NCI-H1048 (cell line): ENCODE measurements around the gene DXO.
"Not testable (repeated sequence)": the region's sequence is repeated elsewhere in the genome, so short reads cannot be mapped to it uniquely, and the experiment has no call there.

Source experiments
- DNase-seq: peaks from one replicate; lab custom pipeline; 2025; lab: John Stamatoyannopoulos, UW

Gene DXO

GRCh38 chr6:31980195-31980876, 8.4 kb upstream of the DXO start:
- DNase-seq = not testable (repeated sequence)

DNA sequence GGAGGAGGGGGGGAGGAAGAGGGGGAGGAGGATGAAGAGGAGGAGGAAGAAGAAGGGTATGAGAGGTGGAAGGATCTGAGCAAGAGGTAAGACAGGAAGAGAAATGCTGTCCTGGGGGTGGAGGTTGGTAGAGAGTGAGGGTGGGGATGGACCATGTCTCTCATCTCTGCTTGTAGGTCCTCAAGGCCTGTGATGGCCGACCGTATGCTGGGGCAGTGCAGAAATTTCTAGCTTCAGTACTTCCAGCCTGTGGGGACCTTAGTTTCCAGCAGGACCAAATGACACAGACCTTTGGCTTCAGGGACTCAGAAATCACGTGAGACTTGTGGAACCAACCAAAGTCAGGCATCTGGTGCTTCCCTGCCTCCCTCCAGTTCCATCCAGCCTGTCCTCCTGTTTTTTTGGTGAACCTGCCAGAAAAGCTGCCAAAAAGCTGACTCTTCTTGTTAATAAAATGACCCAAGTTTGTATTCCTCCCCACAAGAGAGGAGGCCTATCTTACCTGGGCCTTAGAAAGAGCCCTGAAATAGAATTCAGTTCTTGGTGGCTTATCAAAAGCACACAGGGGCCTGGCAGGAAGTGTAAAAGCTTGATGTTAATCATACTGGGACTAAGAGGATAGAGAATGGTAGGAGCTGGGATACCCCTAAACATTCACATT, 7.4 kb upstream of the DXO start:
- no peak for DNase-seq

- no peak for DNase-seq
Observed at GRCh38 chr6:31978831-31979230, 6.9 kb upstream of the DXO start.

- no peak for DNase-seq
Observed at GRCh38 chr6:31977816-31978431, 6.0 kb upstream of the DXO start.

GRCh38 chr6:31976065-31976464, 4.1 kb upstream of the DXO start:
- DNase-seq = not testable (repeated sequence)

GRCh38 chr6:31972709-31973350, 892 bp upstream of the DXO start:
- no peak for DNase-seq

DNA sequence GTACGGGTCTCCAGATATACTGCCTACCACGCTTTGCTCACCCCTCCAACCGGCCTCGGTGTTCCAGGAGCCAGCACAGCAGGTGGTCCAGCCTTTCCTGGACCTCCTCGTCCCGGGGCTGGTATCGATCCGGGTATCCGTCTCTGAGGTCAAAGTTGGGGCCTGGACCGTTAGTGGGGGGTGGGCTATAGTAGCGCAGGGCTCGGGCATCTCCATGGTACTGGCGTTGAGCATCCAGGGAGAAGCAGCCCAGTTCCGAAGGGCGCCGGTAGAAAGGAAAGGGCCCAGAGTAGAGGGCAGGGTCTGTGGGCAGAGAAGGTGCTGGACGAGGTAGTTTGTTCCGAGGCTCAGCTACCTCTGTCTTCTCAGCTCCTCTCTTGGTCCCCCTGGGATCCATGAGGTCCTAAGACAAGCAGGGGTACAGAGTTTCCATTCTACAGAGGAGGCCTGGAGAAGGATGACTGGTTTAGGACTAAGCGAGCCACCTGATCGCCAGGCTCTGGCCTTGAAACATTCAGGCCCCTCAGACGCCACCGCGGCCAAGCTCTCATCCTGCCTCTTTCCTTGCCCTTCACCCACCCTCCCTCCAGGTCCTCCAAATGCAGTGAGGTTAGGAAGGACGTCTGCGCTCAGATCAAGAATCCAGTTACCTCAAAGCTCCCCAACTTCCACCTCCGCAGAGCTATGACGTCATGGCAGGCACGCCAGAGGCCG, 502 bp downstream of the DXO start:
- DNase-seq = no peak

GRCh38 chr6:31970604-31971271, 1.2 kb downstream of the DXO start:
- DNase-seq = no peak

DNA sequence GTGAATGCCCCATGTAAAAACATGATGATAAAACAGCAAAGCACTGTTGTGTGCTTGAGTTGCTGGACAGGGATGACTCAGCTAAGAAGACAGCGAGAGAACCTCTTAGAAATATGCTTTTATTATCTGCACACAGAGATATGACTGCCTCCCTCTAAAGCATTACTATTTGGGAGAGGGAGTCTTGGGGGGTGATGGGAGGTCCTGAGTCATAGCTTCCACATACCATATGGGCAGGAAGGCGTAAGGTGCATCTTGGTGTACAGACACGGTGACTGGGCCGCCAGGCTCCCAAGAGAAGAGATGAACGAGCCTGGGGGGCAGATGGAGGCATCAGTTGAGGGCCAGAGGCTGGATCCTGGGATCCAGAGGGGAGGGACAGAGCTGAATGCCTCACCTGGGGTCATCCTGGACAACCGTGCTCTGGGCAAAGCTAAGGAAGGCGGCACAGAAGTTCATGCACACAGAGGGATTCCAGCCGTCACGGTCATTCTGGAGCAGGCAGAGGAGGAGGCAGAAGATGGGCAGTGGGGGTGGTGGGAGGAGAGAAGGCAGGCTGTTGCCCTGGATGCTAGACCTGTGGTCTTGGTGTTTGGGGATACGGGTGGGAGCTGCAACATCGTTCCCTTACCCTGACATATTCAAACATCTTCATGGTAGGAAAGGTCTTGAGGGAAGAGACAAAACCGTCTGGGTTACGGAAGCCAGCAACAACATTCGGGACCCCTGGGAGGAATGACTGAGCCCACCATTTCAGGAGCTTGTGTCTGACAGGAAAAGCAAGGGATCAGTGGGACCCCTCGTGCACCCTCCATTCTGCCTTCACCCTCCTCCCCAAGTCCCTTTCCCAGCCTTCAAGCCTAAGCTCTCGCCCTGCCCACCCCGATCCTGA, 2.0 kb downstream of the DXO start:
- DNase-seq = no peak

GRCh38 chr6:31968791-31969711, 2.9 kb downstream of the DXO start:
- no peak for DNase-seq

DNA sequence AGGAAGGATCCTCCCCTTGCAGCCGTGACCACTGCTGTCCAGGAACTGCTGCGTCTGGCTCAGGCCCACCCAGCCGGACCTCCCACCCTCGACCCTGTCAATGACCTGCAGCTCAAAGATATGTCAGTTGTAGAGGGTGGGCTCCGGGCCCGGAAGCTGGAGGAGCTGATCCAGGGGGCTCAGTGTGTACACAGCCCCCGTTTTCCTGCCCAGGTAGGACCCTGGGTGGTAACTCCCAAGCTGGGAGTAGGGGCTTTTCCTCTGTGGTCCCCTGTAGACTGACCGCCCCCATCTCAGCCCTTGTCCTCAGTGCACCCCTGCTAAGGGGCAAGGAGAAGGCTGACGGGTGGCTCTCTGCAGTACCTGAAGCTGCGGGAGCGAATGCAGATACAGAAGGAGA, 3.6 kb downstream of the DXO start:
- DNase-seq = no peak

DNA sequence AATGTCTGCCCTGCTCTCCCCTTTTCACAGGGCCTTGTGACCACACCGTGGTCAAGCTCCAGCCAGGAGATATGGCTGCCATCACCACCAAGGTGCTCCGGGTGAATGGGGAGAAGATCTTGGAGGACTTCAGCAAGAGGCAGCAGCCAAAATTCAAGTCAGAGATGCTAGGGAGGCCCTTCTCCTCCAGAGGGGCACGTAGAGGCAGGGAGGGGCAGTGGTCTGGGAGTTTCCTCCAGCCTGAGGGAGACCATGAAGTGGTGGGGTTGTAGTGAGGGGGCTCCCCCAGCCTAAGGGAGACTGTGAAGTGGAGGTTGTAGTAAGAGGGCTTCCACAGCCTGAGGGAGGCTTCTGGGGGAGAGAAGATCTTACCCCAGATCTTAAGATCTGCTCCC, 4.0 kb downstream of the DXO start:
- no peak for DNase-seq

DNA sequence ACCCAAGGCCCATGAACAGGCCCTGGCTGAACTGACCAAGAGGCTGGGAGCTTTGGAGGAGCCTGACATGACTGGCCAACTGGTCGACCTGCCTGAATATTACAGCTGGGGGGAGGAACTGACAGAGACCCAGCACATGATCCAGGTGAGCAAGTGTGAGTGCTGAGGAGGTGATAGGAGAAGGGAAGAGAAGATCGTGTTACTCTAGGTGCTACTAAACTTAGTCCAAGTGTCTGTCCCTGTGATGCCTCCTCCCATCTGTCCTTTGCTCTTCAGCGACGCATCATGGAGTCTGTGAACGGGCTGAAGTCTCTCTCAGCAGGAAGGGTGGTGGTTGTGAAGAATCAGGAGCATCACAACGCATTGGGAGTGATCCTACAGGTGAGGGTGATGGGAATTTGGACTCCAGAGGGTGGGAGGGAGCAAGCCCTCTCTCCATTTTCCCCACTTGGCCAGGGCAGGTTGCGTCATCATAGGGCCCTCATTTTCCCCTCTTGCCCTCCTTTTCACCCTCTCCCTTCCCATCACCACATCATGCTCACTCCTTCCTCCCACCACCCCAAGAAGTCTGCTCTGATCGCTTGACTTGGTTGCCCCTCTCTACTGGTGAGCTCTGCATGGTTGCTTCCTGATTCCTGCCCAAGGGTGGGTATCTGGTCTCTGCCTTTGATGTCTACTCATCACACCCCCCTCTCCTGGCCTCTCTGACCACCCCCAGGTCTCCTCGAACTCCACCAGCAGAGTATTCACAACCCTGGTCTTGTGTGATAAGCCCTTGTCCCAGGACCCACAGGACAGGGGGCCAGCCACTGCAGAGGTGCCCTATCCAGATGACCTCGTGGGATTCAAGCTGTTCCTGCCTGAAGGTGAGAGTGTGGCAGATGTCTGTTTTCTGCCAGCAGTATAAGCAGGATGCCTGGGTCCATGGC, 4.7 kb downstream of the DXO start:
- DNase-seq = no peak

DNA sequence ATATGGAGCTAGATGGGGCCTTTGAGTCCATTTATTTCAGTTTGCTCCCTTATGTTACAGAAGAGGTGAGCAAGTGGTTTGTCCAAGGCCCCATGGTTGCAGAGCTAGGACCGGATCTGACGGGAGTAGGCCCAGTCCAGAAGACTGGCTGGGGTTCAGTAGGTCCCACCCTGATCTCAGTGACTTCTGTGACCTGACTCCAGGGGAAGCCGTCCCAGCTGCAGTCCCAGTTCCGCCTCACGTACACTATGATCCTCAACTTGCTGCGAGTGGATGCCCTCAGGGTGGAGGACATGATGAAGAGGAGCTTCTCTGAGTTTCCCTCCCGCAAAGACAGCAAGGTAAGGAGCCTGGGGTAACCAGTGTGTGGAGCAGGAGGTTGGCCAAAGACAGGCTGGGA, 5.4 kb downstream of the DXO start:
- DNase-seq = no peak

- no peak for DNase-seq
Observed at GRCh38 chr6:31965700-31966099, 6.2 kb downstream of the DXO start.

DNA sequence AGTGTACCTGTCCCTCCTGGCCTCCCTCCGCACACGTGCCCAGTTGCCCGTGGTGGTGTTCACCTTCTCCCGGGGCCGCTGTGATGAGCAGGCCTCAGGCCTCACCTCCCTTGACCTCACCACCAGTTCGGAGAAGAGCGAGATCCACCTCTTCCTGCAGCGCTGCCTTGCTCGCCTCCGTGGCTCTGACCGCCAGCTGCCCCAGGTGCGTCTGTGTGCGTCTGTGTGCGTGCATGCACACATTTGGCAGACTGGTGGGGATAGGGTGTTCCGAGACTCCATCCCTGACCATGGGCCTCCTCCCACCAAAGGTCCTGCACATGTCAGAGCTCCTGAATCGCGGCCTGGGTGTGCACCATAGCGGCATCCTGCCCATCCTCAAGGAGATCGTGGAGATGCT, 8.0 kb downstream of the DXO start:
- DNase-seq = no peak

DNA sequence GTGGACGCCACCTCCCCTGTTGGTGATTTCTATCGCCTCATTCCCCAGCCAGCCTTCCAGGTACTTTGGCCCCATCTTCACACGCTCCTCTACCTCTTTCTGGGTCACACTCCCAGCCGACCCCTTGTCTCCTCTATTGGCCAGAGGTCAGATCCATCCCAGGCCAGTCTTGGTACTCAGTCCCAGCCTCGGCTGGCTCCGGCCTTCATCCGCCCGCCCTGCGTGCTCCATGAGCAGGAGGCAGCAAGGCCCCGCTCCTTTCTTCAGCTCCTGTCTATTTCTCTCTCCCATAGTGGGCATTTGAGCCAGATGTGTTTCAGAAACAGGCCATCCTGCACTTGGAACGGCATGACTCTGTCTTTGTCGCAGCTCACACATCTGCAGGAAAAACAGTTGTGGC, 10.3 kb downstream of the DXO start:
- no peak for DNase-seq
